Neural cell (in vitro differentiated cells): ENCODE measurements around the gene SQSTM1. TPM values are rescaled to one million over a fixed set of nuclear protein-coding genes. Genes with fewer than 3 reads are reported as not detected.

Experiments
- H2AFZ ChIP-seq: fragments of 200-600, 300-800 bp; sonication (generic), shearing (Covaris generic); 2 replicates; pipeline ENCODE4 v1.6.0; 2014; ENCODE audit warnings: low read depth, mild to moderate bottlenecking, antibody characterized with exemption, low read length, moderate library complexity
- H3F3A ChIP-seq: fragments of 200-600 bp; shearing (Covaris generic); 2 replicates; pipeline ENCODE4 v1.6.1; 2016; ENCODE audit warnings: mild to moderate bottlenecking, moderate library complexity, mixed read lengths, antibody characterized with exemption, low read length; ENCODE audit not compliant: insufficient read depth, poor library complexity, severe bottlenecking
- H3K27ac ChIP-seq: fragments of 200-600, 300-800 bp; sonication (generic), shearing (Covaris generic); 2 replicates; pipeline ENCODE4 v1.5.1; 2014; ENCODE audit warnings: mild to moderate bottlenecking, low read length, moderate library complexity
- H3K27me3 ChIP-seq: fragments of 300-800, 200-600 bp; sonication (generic), shearing (Covaris generic); 2 replicates; pipeline ENCODE4 v1.6.0; 2014; ENCODE audit warnings: mild to moderate bottlenecking, low read depth, low read length, moderate library complexity; ENCODE audit not compliant: insufficient read depth
- H3K36me3 ChIP-seq: fragments of 300-800, 200-600 bp; sonication (generic), shearing (Covaris generic); 2 replicates; pipeline ENCODE4 v1.5.1; 2014; ENCODE audit warnings: mild to moderate bottlenecking, antibody characterized with exemption, low read length, moderate library complexity; ENCODE audit not compliant: insufficient read depth
- H3K4me2 ChIP-seq: fragments of 300-800, 200-600 bp; sonication (generic), shearing (Covaris generic); 2 replicates; pipeline ENCODE4 v1.6.0; 2014; ENCODE audit warnings: mild to moderate bottlenecking, low read length
- H3K4me3 ChIP-seq: fragments of 300-800, 200-600 bp; sonication (generic), shearing (Covaris generic); 2 replicates; pipeline ENCODE4 v1.5.1; 2014; ENCODE audit warnings: mild to moderate bottlenecking, low read length, moderate library complexity
- H3K79me2 ChIP-seq: fragments of 200-600 bp; shearing (Covaris generic); replicated peaks from 2 replicates; pipeline ENCODE4 v1.6.0; 2014; ENCODE audit warnings: mild to moderate bottlenecking, low read length, moderate library complexity; ENCODE audit not compliant: insufficient read depth
- H3K9ac ChIP-seq: fragments of 300-800, 200-600 bp; sonication (generic), shearing (Covaris generic); 2 replicates; pipeline ENCODE4 v1.6.1; 2016; ENCODE audit warnings: mild to moderate bottlenecking, low read length, mixed read lengths
- H3K9me2 ChIP-seq: fragments of 200-600 bp; shearing (Covaris generic); 2 replicates; pipeline ENCODE4 v1.6.1; 2016; ENCODE audit warnings: mild to moderate bottlenecking, low read length, mixed read lengths; ENCODE audit not compliant: insufficient read depth
- H3K9me3 ChIP-seq: fragments of 200-600, 300-800 bp; sonication (generic), shearing (Covaris generic); 2 replicates; pipeline ENCODE4 v1.6.1; 2016; ENCODE audit warnings: mild to moderate bottlenecking, mixed run types, low read length, moderate library complexity, mixed read lengths
- H4K20me1 ChIP-seq: fragments of 200-600 bp; shearing (Covaris generic); 2 replicates; pipeline ENCODE4 v1.6.1; 2016; ENCODE audit warnings: mild to moderate bottlenecking, mixed run types; ENCODE audit not compliant: insufficient read depth
- EP300 ChIP-seq: fragments of 450-650 bp; conservative IDR thresholded peaks from 2 replicates; pipeline ENCODE4 v1.6.1; 2014; ENCODE audit warnings: antibody characterized with exemption, mild to moderate bottlenecking, moderate library complexity; ENCODE audit not compliant: poor library complexity, severe bottlenecking
- EZH2 ChIP-seq: fragments of 200-600, 300-800 bp; shearing (Covaris generic), sonication (generic); IDR thresholded peaks from 2 replicates; pipeline ENCODE4 v1.6.1; 2014; ENCODE audit warnings: antibody characterized with exemption, low read length, borderline replicate concordance, mild to moderate bottlenecking; ENCODE audit not compliant: insufficient read depth, poor library complexity, severe bottlenecking
- MXI1 ChIP-seq: fragments of 450-650 bp; conservative IDR thresholded peaks from 2 replicates; pipeline ENCODE4 v1.6.1; 2014; ENCODE audit warnings: antibody characterized with exemption, mild to moderate bottlenecking; ENCODE audit not compliant: poor library complexity, severe bottlenecking
- POLR2AphosphoS5 ChIP-seq: IDR thresholded peaks from 2 replicates; pipeline ENCODE4 v1.6.1; 2012
- RAD21 ChIP-seq: fragments of 450-650 bp; conservative IDR thresholded peaks from 2 replicates; pipeline ENCODE4 v1.6.1; 2014; ENCODE audit warnings: antibody characterized with exemption, mild to moderate bottlenecking, moderate library complexity
- SMC3 ChIP-seq: fragments of 450-650 bp; conservative IDR thresholded peaks from 2 replicates; pipeline ENCODE4 v1.6.1; 2014; ENCODE audit warnings: antibody characterized with exemption, mild to moderate bottlenecking, moderate library complexity; ENCODE audit not compliant: poor library complexity
- TAF1 ChIP-seq: IDR thresholded peaks from 2 replicates; pipeline ENCODE4 v1.6.1; 2012; ENCODE audit warnings: low read depth
- polyA plus RNA-seq: library from polyadenylated mRNA; depleted of rRNA; stranded (reverse); fragments of >200 nt; gene quantifications from 2 replicates; pipeline ENCODE4 v1.2.3, GENCODE V29; 2014
- TF ChIP-seq, protein P1 (sequence below): IDR thresholded peaks from 2 replicates; pipeline ENCODE4 v1.6.1; 2012; ENCODE audit warnings: borderline replicate concordance
- TF ChIP-seq, protein P2 (sequence below): fragments of 450-650 bp; IDR thresholded peaks from 2 replicates; pipeline ENCODE4 v1.5.1; 2014; ENCODE audit warnings: antibody characterized with exemption, mild to moderate bottlenecking, moderate library complexity; ENCODE audit not compliant: poor library complexity, severe bottlenecking

Gene SQSTM1
- polyA plus RNA-seq, 1 donor from 2014 or later: 64.5 TPM

GRCh38 chr5:179864686-179865085, 44.0 kb downstream of the SQSTM1 start:
- TF ChIP-seq TAF1 (no peak), EZH2 (no peak), SMC3 (no peak), MXI1 (no peak), EP300 (no peak), POLR2AphosphoS5 (no peak), RAD21 (no peak)
- TF ChIP-seq, protein P1, sequence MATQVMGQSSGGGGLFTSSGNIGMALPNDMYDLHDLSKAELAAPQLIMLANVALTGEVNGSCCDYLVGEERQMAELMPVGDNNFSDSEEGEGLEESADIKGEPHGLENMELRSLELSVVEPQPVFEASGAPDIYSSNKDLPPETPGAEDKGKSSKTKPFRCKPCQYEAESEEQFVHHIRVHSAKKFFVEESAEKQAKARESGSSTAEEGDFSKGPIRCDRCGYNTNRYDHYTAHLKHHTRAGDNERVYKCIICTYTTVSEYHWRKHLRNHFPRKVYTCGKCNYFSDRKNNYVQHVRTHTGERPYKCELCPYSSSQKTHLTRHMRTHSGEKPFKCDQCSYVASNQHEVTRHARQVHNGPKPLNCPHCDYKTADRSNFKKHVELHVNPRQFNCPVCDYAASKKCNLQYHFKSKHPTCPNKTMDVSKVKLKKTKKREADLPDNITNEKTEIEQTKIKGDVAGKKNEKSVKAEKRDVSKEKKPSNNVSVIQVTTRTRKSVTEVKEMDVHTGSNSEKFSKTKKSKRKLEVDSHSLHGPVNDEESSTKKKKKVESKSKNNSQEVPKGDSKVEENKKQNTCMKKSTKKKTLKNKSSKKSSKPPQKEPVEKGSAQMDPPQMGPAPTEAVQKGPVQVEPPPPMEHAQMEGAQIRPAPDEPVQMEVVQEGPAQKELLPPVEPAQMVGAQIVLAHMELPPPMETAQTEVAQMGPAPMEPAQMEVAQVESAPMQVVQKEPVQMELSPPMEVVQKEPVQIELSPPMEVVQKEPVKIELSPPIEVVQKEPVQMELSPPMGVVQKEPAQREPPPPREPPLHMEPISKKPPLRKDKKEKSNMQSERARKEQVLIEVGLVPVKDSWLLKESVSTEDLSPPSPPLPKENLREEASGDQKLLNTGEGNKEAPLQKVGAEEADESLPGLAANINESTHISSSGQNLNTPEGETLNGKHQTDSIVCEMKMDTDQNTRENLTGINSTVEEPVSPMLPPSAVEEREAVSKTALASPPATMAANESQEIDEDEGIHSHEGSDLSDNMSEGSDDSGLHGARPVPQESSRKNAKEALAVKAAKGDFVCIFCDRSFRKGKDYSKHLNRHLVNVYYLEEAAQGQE: no peak
- TF ChIP-seq, protein P2, sequence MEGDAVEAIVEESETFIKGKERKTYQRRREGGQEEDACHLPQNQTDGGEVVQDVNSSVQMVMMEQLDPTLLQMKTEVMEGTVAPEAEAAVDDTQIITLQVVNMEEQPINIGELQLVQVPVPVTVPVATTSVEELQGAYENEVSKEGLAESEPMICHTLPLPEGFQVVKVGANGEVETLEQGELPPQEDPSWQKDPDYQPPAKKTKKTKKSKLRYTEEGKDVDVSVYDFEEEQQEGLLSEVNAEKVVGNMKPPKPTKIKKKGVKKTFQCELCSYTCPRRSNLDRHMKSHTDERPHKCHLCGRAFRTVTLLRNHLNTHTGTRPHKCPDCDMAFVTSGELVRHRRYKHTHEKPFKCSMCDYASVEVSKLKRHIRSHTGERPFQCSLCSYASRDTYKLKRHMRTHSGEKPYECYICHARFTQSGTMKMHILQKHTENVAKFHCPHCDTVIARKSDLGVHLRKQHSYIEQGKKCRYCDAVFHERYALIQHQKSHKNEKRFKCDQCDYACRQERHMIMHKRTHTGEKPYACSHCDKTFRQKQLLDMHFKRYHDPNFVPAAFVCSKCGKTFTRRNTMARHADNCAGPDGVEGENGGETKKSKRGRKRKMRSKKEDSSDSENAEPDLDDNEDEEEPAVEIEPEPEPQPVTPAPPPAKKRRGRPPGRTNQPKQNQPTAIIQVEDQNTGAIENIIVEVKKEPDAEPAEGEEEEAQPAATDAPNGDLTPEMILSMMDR: no peak
- Histone ChIP-seq H3K9me3 (no peaks in the 10 kb centered on the region), H3K27me3 (no peaks in the 10 kb centered on the region), H3K27ac (no peak overlapping the region), H3K36me3 (peaks cover 6% of the 10 kb centered on the region), H3F3A (no peaks in the 10 kb centered on the region), H3K79me2 (peaks cover 5% of the 10 kb centered on the region), H2AFZ (no peak overlapping the region), H3K4me3 (no peak overlapping the region), H3K4me2 (no peak overlapping the region), H4K20me1 (no peaks in the 10 kb centered on the region), H3K9me2 (no peaks in the 10 kb centered on the region), H3K9ac (no peak overlapping the region)

GRCh38 chr5:179865491-179866240, 45.0 kb downstream of the SQSTM1 start:
- TF ChIP-seq, protein P2: no peak
- TF ChIP-seq EZH2: no peak
- TF ChIP-seq MXI1: no peak
- no peak for TF ChIP-seq POLR2AphosphoS5
- TF ChIP-seq, protein P1: no peak
- TF ChIP-seq EP300: no peak
- no peak for TF ChIP-seq SMC3
- no peak for TF ChIP-seq TAF1
- TF ChIP-seq RAD21: no peak
- no peak overlapping the region for H3K4me3 ChIP-seq

More at GRCh38 chr5:179865491-179866240, 45.0 kb downstream of the SQSTM1 start:
- H4K20me1 ChIP-seq: no peaks in the 10 kb centered on the region
- H3K4me2 ChIP-seq: no peak overlapping the region
- no peaks in the 10 kb centered on the region for H3K9me3 ChIP-seq
- no peak overlapping the region for H3K27ac ChIP-seq
- H3F3A ChIP-seq: no peaks in the 10 kb centered on the region
- no peak overlapping the region for H2AFZ ChIP-seq
- H3K36me3 ChIP-seq: peaks cover 6% of the 10 kb centered on the region
- no peaks in the 10 kb centered on the region for H3K27me3 ChIP-seq
- no peaks in the 10 kb centered on the region for H3K9me2 ChIP-seq
- no peak overlapping the region for H3K9ac ChIP-seq
- peaks cover 5% of the 10 kb centered on the region for H3K79me2 ChIP-seq
